ENCODE measurements around the gene IGFLR1.
"Not testable (repeated sequence)": the region's sequence is repeated elsewhere in the genome, so short reads cannot be mapped to it uniquely, and the experiment has no call there.

Gene IGFLR1

DNA sequence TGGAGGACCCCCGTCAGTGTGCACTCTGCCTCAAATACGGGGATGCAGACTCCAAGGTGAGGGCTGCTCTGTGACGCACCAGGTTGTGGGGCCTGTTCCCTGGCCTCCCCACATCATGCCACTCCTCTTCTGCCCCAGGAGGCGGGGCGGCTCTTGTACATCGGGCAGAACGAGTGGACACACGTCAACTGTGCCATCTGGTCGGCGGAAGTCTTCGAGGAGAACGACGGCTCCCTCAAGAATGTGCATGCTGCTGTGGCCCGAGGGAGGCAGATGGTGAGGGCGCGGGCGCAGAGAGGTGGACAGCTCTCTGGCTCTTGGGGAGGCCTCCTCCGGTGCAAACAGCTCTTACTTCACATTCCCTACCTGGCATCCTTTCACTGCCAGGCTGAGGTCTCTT, 13.2 kb downstream of the IGFLR1 start:
- Histone ChIP-seq H3K36me3 (peaks cover 97 to 99% (median 98%) of the 10 kb centered on the region in 11 experiments), H3K27me3 (no peaks in the 10 kb centered on the region), H4K20me1 (peaks cover 26 to 98% (median 91%) of the 10 kb centered on the region in 11 experiments; a peak in 21 of 22 replicates), H3K9me3 (replicated peaks in 1 of 11) (no peaks in the 10 kb centered on the region), H3K9ac (no peak overlapping the region), H3K4me3 (no peak overlapping the region), H3K4me2 (no peak overlapping the region), H3K27ac (no peak overlapping the region), H3K4me1 (peaks cover 0 to 6% (median 0%) of the 10 kb centered on the region in 10 experiments; a peak in 2 of 20 replicates)
- no peak for TF ChIP-seq Cebpa-rat (IDR thresholded peaks at IDR 0.05)

GRCh38 chr19:35727956-35728706, 14.1 kb downstream of the IGFLR1 start:
- Histone ChIP-seq H3K27me3 (no peaks in the 10 kb centered on the region), H3K9me3 (replicated peaks in 1 of 11) (no peaks in the 10 kb centered on the region), H3K36me3 (peaks cover 98 to 99% (median 99%) of the 10 kb centered on the region in 11 experiments), H3K9ac (no peak overlapping the region), H3K4me3 (no peak overlapping the region), H4K20me1 (peaks cover 35 to 99% (median 92%) of the 10 kb centered on the region in 11 experiments; a peak in 21 of 22 replicates), H3K4me2 (no peak overlapping the region), H3K4me1 (no peaks in the 10 kb centered on the region), H3K27ac (no peak overlapping the region)
- TF ChIP-seq Cebpa-rat (IDR thresholded peaks at IDR 0.05): no peak

DNA sequence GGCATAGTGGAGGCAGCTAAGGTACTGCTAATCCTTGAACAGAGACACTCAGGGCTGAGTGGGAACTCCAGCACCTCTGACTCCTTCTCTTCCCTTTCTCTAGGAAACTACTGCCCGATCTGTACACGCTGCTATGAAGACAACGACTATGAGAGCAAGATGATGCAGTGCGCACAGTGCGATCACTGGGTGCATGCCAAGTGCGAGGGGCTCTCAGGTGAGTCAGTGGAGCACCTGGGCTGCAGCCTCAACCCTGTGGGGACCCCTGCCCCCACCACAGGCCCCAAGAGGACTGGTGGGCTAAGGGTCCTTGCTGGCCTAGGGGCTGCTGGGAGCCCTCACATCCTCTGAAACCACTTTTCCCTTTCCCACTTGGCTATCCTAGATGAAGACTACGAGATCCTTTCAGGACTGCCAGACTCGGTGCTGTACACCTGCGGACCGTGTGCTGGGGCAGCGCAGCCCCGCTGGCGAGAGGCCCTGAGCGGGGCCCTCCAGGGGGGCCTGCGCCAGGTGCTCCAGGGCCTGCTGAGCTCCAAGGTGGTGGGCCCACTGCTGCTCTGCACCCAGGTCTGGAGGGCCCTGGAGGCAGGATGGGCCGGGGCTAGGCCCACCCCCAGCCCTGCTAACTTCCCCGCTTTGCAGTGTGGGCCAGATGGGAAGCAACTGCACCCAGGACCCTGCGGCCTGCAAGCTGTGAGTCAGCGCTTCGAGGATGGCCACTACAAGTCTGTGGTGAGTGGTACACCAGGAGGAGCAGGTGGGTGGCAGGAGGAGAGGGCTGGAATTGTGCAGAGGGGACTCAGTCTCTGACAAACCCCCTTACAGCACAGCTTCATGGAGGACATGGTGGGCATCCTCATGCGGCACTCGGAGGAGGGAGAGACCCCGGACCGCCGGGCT, 14.9 kb downstream of the IGFLR1 start:
- no peaks in the 10 kb centered on the region for H3K4me1 ChIP-seq
- H3K4me3 ChIP-seq: no peak overlapping the region
- no peaks in the 10 kb centered on the region for H3K27me3 ChIP-seq
- H3K36me3 ChIP-seq: peaks cover 100% of the 10 kb centered on the region in 11 experiments
- TF ChIP-seq Cebpa-rat (IDR thresholded peaks at IDR 0.05): no peak
- no peaks in the 10 kb centered on the region for H3K9me3 ChIP-seq (replicated peaks in 1 of 11)
- no peak overlapping the region for H3K27ac ChIP-seq
- H3K9ac ChIP-seq: 0 out of 22 replicates have a peak overlapping the region, but pooled peaks of 1 of the 11 experiments have one; percentile 11
- H4K20me1 ChIP-seq: peaks cover 37 to 100% (median 95%) of the 10 kb centered on the region in 11 experiments; a peak in 21 of 22 replicates
- no peak overlapping the region for H3K4me2 ChIP-seq

DNA sequence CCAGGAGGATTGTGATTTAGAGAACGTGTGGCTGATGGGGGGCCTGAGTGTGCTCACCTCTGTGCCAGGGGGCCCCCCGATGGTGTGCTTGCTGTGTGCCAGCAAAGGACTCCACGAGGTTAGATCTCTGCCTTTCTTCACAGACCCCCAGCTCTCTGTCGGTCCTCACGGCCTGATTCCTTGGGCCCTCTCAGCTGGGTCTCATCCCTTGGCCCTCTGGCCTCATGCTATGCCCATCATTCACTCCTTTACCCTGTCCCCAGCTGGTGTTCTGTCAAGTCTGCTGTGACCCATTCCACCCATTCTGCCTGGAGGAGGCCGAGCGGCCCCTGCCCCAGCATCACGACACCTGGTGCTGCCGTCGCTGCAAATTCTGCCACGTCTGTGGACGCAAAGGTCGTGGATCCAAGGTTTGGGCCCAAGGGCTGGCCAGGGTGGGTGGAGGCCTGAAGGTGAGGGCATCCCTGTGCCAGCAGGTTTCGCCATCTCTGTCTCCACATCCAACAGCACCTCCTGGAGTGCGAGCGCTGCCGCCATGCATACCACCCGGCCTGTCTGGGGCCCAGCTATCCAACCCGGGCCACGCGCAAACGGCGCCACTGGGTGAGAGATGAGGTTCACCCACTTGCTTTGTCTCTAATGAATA, 16.9 kb downstream of the IGFLR1 start:
- Histone ChIP-seq H3K27me3 (no peaks in the 10 kb centered on the region), H3K36me3 (peaks cover 90 to 98% (median 97%) of the 10 kb centered on the region in 11 experiments), H3K4me1 (no peaks in the 10 kb centered on the region; a peak in 2 of 20 replicates), H3K9ac (0 out of 22 replicates have a peak overlapping the region, but pooled peaks of 2 of the 11 experiments have one; percentile 4 to 15), H3K27ac (no peak overlapping the region), H3K4me3 (no peak overlapping the region), H3K9me3 (replicated peaks in 1 of 11) (no peaks in the 10 kb centered on the region), H4K20me1 (peaks cover 36 to 98% (median 92%) of the 10 kb centered on the region in 11 experiments; a peak in 21 of 22 replicates), H3K4me2 (no peak overlapping the region)
- no peak for TF ChIP-seq Cebpa-rat (IDR thresholded peaks at IDR 0.05)

DNA sequence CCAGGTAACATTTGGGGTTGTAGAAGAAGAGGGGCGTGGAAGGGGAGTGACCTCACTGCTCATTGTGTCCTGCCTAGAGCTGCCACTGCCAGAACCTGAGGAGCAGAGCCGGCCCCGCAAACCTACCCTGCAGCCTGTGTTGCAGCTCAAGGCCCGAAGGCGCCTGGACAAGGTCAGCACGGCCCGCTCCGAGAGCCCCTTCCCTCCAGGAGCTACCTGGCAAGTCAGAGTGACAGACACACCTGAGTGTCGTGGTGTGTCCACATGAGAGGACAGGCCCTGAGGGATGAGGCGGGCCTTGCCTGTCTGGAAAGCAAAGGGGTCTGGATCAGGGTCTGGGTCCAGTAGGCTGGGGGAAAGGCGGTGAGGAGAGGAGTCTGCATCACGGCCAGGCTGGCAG, 17.7 kb downstream of the IGFLR1 start:
- no peak for TF ChIP-seq Cebpa-rat (IDR thresholded peaks at IDR 0.05)
- H3K4me2 ChIP-seq: no peak overlapping the region
- peaks cover 2 to 7% (median 6%) of the 10 kb centered on the region in 10 experiments; a peak in 19 of 20 replicates for H3K4me1 ChIP-seq
- no peaks in the 10 kb centered on the region for H3K9me3 ChIP-seq (replicated peaks in 1 of 11)
- no peak overlapping the region for H3K9ac ChIP-seq
- H3K27me3 ChIP-seq: no peaks in the 10 kb centered on the region
- no peak overlapping the region for H3K4me3 ChIP-seq
- H3K36me3 ChIP-seq: peaks cover 89 to 98% (median 97%) of the 10 kb centered on the region in 11 experiments
- H3K27ac ChIP-seq: no peak overlapping the region
- peaks cover 43 to 98% (median 92%) of the 10 kb centered on the region in 11 experiments; a peak in 21 of 22 replicates for H4K20me1 ChIP-seq

GRCh38 chr19:35724132-35724531, 18.1 kb downstream of the IGFLR1 start:
- Histone ChIP-seq H3K4me1 (peaks cover 6 to 12% (median 10%) of the 10 kb centered on the region in 10 experiments), H4K20me1 (peaks cover 47 to 98% (median 92%) of the 10 kb centered on the region in 11 experiments; a peak in 21 of 22 replicates), H3K36me3 (peaks cover 86 to 98% (median 96%) of the 10 kb centered on the region in 11 experiments)
- not testable (repeated sequence) for H3K4me2 ChIP-seq; H3K9me3 ChIP-seq (replicated peaks in 1 of 11); H3K4me3 ChIP-seq; H3K9ac ChIP-seq; H3K27ac ChIP-seq; H3K27me3 ChIP-seq

GRCh38 chr19:35723671-35724070, 18.6 kb downstream of the IGFLR1 start:
- H3K4me1 ChIP-seq: peaks cover 11 to 16% (median 14%) of the 10 kb centered on the region in 10 experiments
- H4K20me1 ChIP-seq: peaks cover 52 to 98% (median 92%) of the 10 kb centered on the region in 11 experiments; a peak in 21 of 22 replicates
- H3K27me3 ChIP-seq: no peaks in the 10 kb centered on the region
- no peak for TF ChIP-seq Cebpa-rat (IDR thresholded peaks at IDR 0.05)
- H3K4me2 ChIP-seq: no peak overlapping the region
- H3K9me3 ChIP-seq (replicated peaks in 1 of 11): no peaks in the 10 kb centered on the region
- H3K9ac ChIP-seq: peak overlapping the region in 2 of 11 experiments; percentile 8 to 32; a peak in 1 of 22 replicates
- H3K4me3 ChIP-seq: no peak overlapping the region
- H3K36me3 ChIP-seq: peaks cover 82 to 94% (median 92%) of the 10 kb centered on the region in 11 experiments
- H3K27ac ChIP-seq: no peak overlapping the region

GRCh38 chr19:35722897-35723296, 19.4 kb downstream of the IGFLR1 start:
- Histone ChIP-seq H4K20me1 (peaks cover 55 to 95% (median 89%) of the 10 kb centered on the region in 11 experiments; a peak in 21 of 22 replicates), H3K27me3 (no peaks in the 10 kb centered on the region), H3K27ac (no peak overlapping the region), H3K9ac (peak overlapping the region in 3 of 11 experiments; percentile 8 to 32 (median 19); a peak in 3 of 22 replicates), H3K4me1 (peaks cover 11 to 16% (median 14%) of the 10 kb centered on the region in 10 experiments), H3K9me3 (replicated peaks in 1 of 11) (no peaks in the 10 kb centered on the region), H3K4me2 (no peak overlapping the region), H3K4me3 (no peak overlapping the region), H3K36me3 (peaks cover 74 to 86% (median 84%) of the 10 kb centered on the region in 11 experiments)
- TF ChIP-seq Cebpa-rat (IDR thresholded peaks at IDR 0.05): no peak
